SK-N-SH (cell line): Measurements from ENCODE around the gene ERC2. TPM values are rescaled to one million over a fixed set of nuclear protein-coding genes. Genes with fewer than 3 reads are reported as not detected.

Experiments
- CTCF ChIA-PET: fragments of 300-600, 350-600 bp; formaldehyde crosslinking; extraction: SDS; loops from one replicate; lab custom pipeline; 2021; lab: Yijun Ruan, JAX
- POLR2A ChIA-PET: fragments of 350-600 bp; sonication (Branson Sonifier 250); formaldehyde crosslinking; extraction: SDS; loops from one replicate; lab custom pipeline; 2020; ENCODE audit warnings: antibody characterized with exemption, inconsistent platforms; lab: Yijun Ruan, JAX
- DNase-seq: peaks from one replicate; pipeline ENCODE4 v3.0.0; 2012
- H2AFZ ChIP-seq: fragments of 200-600 bp; sonication (generic); 2 replicates; pipeline ENCODE4 v1.8.1; 2016; ENCODE audit warnings: antibody characterized with exemption, mild to moderate bottlenecking, low read depth
- H3F3A ChIP-seq: fragments of 200-600 bp; sonication (generic); replicated peaks from 2 replicates; pipeline ENCODE3; 2016; ENCODE audit warnings: antibody characterized with exemption, mild to moderate bottlenecking; ENCODE audit not compliant: insufficient read depth
- H3K27ac ChIP-seq, 2 experiments: fragments of 200-500 bp in 1 of 2; fragments of 200-600 bp in 1 of 2; sonication (Bioruptor generic) in 1 of 2; sonication (generic), shearing (Covaris generic) in 1 of 2; 2 replicates each; pipeline versions ENCODE4 v1.5.1 to v1.6.1; 2014 to 2016; ENCODE audit warnings: low read depth in 2 of 2, inconsistent platforms in 1 of 2, low read length in 1 of 2, mild to moderate bottlenecking in 1 of 2, mixed read lengths in 1 of 2
- H3K27me3 ChIP-seq: fragments of 200-600 bp; sonication (generic), shearing (Covaris generic); 2 replicates; pipeline ENCODE4 v1.6.1; 2016; ENCODE audit warnings: mixed run types; ENCODE audit not compliant: insufficient read depth
- H3K36me3 ChIP-seq, 2 experiments: fragments of 200-500 bp in 1 of 2; fragments of 200-600 bp in 1 of 2; sonication (Bioruptor generic) in 1 of 2; sonication (generic) in 1 of 2; replicated peaks in 1 of 2; 2 replicates each; pipeline versions ENCODE3 to v1.5.1; 2014 to 2016; ENCODE audit warnings: low read length in 1 of 2, mild to moderate bottlenecking in 1 of 2; ENCODE audit not compliant: insufficient read depth in 2 of 2, control insufficient read depth in 1 of 2
- H3K4me1 ChIP-seq, 2 experiments: fragments of 200-500 bp in 1 of 2; fragments of 200-600 bp in 1 of 2; sonication (Bioruptor generic) in 1 of 2; sonication (generic), shearing (Covaris generic) in 1 of 2; 2 replicates each; pipeline versions ENCODE4 v1.5.1 to v1.6.1; 2014 to 2016; ENCODE audit warnings: low read depth in 1 of 2, low read length in 1 of 2, mixed run types in 1 of 2; ENCODE audit not compliant: insufficient read depth in 2 of 2, control insufficient read depth in 1 of 2
- H3K4me2 ChIP-seq: fragments of 200-600 bp; sonication (generic), shearing (Covaris generic); 2 replicates; pipeline ENCODE4 v1.6.1; 2017; ENCODE audit warnings: mixed run types
- H3K4me3 ChIP-seq, 2 experiments: fragments of 200-500 bp in 1 of 2; fragments of 200-600 bp in 1 of 2; sonication (Bioruptor generic) in 1 of 2; sonication (generic), shearing (Covaris generic) in 1 of 2; 2 replicates each; pipeline versions ENCODE4 v1.5.1 to v1.8.1; 2014 to 2016; ENCODE audit warnings: low read depth in 2 of 2, inconsistent platforms in 1 of 2, low read length in 1 of 2, mild to moderate bottlenecking in 1 of 2, mixed read lengths in 1 of 2, moderate library complexity in 1 of 2
- H3K79me2 ChIP-seq: fragments of 200-600 bp; sonication (generic); 2 replicates; pipeline ENCODE4 v1.8.1; 2017; ENCODE audit warnings: mild to moderate bottlenecking; ENCODE audit not compliant: insufficient read depth
- H3K9ac ChIP-seq: fragments of 200-600 bp; sonication (generic); 2 replicates; pipeline ENCODE4 v1.6.1; 2017; ENCODE audit warnings: mixed run types
- H3K9me2 ChIP-seq: fragments of 200-600 bp; sonication (generic); 2 replicates; pipeline ENCODE4 v1.6.1; 2017; ENCODE audit warnings: mixed run types
- H3K9me3 ChIP-seq: fragments of 200-600 bp; sonication (generic); 2 replicates; pipeline ENCODE4 v1.6.1; 2017; ENCODE audit warnings: mixed run types, mild to moderate bottlenecking, moderate library complexity
- H4K20me1 ChIP-seq: fragments of 200-600 bp; sonication (generic); 2 replicates; pipeline ENCODE4 v1.6.1; 2017; ENCODE audit warnings: mild to moderate bottlenecking, mixed run types; ENCODE audit not compliant: insufficient read depth
- CHD2 ChIP-seq: fragments of 150-350 bp; IDR thresholded peaks from 2 replicates; pipeline ENCODE4 v1.6.1; 2018; ENCODE audit warnings: low read length; ENCODE audit not compliant: partially characterized antibody
- CTCF ChIP-seq: fragments of 200-600 bp; sonication (generic); IDR thresholded peaks from 2 replicates; pipeline ENCODE4 v1.6.1; 2017; ENCODE audit warnings: antibody characterized with exemption, mild to moderate bottlenecking, moderate library complexity
- ELF1 ChIP-seq: IDR thresholded peaks from 2 replicates; pipeline ENCODE4 v1.4.0; 2012
- EZH2phosphoT487 ChIP-seq: fragments of 200-600 bp; sonication (generic); IDR thresholded peaks from 2 replicates; pipeline ENCODE4 v1.6.1; 2017; ENCODE audit warnings: low read depth, mixed run types, mild to moderate bottlenecking, antibody characterized with exemption, moderate library complexity, borderline replicate concordance
- FOXJ3 ChIP-seq: sonication (generic); formaldehyde crosslinking; IDR thresholded peaks from 2 replicates; pipeline ENCODE4 v1.5.1; 2020; ENCODE audit warnings: mild to moderate bottlenecking, missing genetic modification reagents
- GABPA ChIP-seq: IDR thresholded peaks from 2 replicates; pipeline ENCODE4 v1.4.0; 2012; ENCODE audit warnings: low read depth, mild to moderate bottlenecking
- IRF3 ChIP-seq: fragments of 150-350 bp; IDR thresholded peaks from 2 replicates; pipeline ENCODE4 v1.6.1; 2016; ENCODE audit warnings: mild to moderate bottlenecking, low read depth, low read length
- MAX ChIP-seq: IDR thresholded peaks from 2 replicates; pipeline ENCODE4 v1.4.0; 2012; ENCODE audit warnings: low read depth
- MEF2A ChIP-seq: IDR thresholded peaks from 2 replicates; pipeline ENCODE4 v1.4.0; 2012; ENCODE audit warnings: low read depth, borderline replicate concordance
- MXI1 ChIP-seq: IDR thresholded peaks from 2 replicates; pipeline ENCODE4 v1.6.1; 2012; ENCODE audit warnings: mild to moderate bottlenecking, low read depth, low read length, improper control_type of control experiment
- NRF1 ChIP-seq: IDR thresholded peaks from 2 replicates; pipeline ENCODE4 v1.6.1; 2012; ENCODE audit warnings: low read depth, mild to moderate bottlenecking, low read length
- PBX3 ChIP-seq: IDR thresholded peaks from 2 replicates; pipeline ENCODE4; 2012
- RAD21 ChIP-seq: IDR thresholded peaks from 2 replicates; pipeline ENCODE4 v1.6.1; 2012; ENCODE audit warnings: mild to moderate bottlenecking, low read length
- RXRA ChIP-seq: IDR thresholded peaks from 2 replicates; pipeline ENCODE4 v1.4.0; 2012; ENCODE audit warnings: low read depth, mild to moderate bottlenecking, borderline replicate concordance
- SIN3A ChIP-seq: IDR thresholded peaks from 2 replicates; pipeline ENCODE4 v1.6.1; 2012; ENCODE audit warnings: low read depth, mild to moderate bottlenecking, low read length, moderate library complexity, borderline replicate concordance
- SMC3 ChIP-seq: IDR thresholded peaks from 2 replicates; pipeline ENCODE4 v1.6.1; 2012; ENCODE audit warnings: low read depth, low read length, improper control_type of control experiment
- TAF1 ChIP-seq: IDR thresholded peaks from 2 replicates; pipeline ENCODE4 v1.6.1; 2012; ENCODE audit warnings: low read depth, mild to moderate bottlenecking, low read length, moderate library complexity, borderline replicate concordance
- TCF12 ChIP-seq: IDR thresholded peaks from 2 replicates; pipeline ENCODE4 v1.4.0; 2012
- TEAD4 ChIP-seq: IDR thresholded peaks from 2 replicates; pipeline ENCODE4 v1.4.0; 2012; ENCODE audit warnings: mild to moderate bottlenecking, borderline replicate concordance; ENCODE audit not compliant: insufficient read depth
- ZBTB33 ChIP-seq: IDR thresholded peaks from 2 replicates; pipeline ENCODE4 v1.4.0; 2012; ENCODE audit warnings: low read depth, borderline replicate concordance
- WGBS: methylation state at CpG from one replicate; pipeline ENCODE4 v1.1.6; 2017; ENCODE audit warnings: low lambda C conversion rate; 5-methylcytosine and 5-hydroxymethylcytosine counted together
- polyA plus RNA-seq, 3 experiments: library from polyadenylated mRNA; depleted of rRNA; stranded (reverse); fragments of >200 nt; gene quantifications; 2 replicates each; pipeline ENCODE4 v1.2.3, GENCODE V29; 2012

The ERC2 gene
- polyA plus RNA-seq, 1 of the 3 experiments (the other 2 are of a cell fraction): 1.6 TPM

- WGBS: 59% methylated on average over 1 of the region's 1 CpG
- Histone ChIP-seq H3K79me2 (no peaks in the 10 kb centered on the region), H2AFZ (no peak overlapping the region), H3K4me1 (no peaks in the 10 kb centered on the region), H3K9ac (no peak overlapping the region), H3K9me2 (no peaks in the 10 kb centered on the region), H4K20me1 (no peaks in the 10 kb centered on the region), H3K27ac (no peak overlapping the region), H3K27me3 (no peaks in the 10 kb centered on the region), H3K36me3 (no peaks in the 10 kb centered on the region), H3K9me3 (no peaks in the 10 kb centered on the region), H3F3A (no peaks in the 10 kb centered on the region), H3K4me3 (no peak overlapping the region), H3K4me2 (no peak overlapping the region)
- POLR2A ChIA-PET: no interaction called here
- CTCF ChIA-PET: no interaction called here
- TF ChIP-seq SMC3 (no peak), TEAD4 (no peak), CHD2 (no peak), MEF2A (no peak), RAD21 (no peak), TAF1 (no peak), MAX (no peak), TCF12 (no peak), FOXJ3 (CRISPR knock-in tag) (no peak), RXRA (no peak), ZBTB33 (no peak), CTCF (no peak), ELF1 (no peak), SIN3A (no peak), IRF3 (no peak), MXI1 (no peak), GABPA (no peak), PBX3 (no peak), EZH2phosphoT487 (no peak), NRF1 (no peak)
- no peak for DNase-seq
These were observed 812.7 kb downstream of the ERC2 start for GRCh38 chr3:55655544-55655943.
